ENCODE measurements around the gene FSIP1. TPM values are rescaled to one million over a fixed set of nuclear protein-coding genes. Genes with fewer than 3 reads are reported as not detected.

Gene FSIP1
- total RNA-seq, 2 donors from 2014 or later: 0.31 to 1.5 TPM

DNA sequence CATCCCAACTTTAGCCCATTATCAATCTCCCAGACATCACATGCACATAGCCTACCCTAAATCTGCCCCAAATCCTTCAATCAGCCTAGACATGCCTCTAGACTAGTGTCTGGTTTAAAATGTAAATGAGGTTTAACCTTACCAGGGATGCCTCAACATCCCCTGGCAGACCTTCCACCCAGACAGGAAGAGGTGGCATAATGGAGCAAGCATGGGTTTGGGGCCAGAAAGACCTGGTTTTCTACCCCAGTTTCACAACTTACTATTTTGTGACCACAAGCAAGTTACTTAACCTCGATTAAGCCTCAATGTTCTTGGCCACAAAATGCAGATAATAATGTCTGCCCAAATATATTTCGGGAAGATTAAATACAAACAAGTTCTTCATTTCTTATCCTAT is 230.1 kb downstream of the FSIP1 start:
- DNase-seq (ENCODE audit: low spot score) (no peak), ATAC-seq (no peak)
- Mint-ChIP-seq H3K4me3 (no peak overlapping the region), H3K27ac (no peak overlapping the region), H3K4me1 (ENCODE audit: low read depth in 2 of 2) (peaks cover 19 to 20% of the 10 kb centered on the region in 2 donors), H3K36me3 (no peaks in the 10 kb centered on the region), H3K27me3 (peaks cover 32 to 40% of the 10 kb centered on the region in 2 donors), H3K9me3 (no peaks in the 10 kb centered on the region)

DNA sequence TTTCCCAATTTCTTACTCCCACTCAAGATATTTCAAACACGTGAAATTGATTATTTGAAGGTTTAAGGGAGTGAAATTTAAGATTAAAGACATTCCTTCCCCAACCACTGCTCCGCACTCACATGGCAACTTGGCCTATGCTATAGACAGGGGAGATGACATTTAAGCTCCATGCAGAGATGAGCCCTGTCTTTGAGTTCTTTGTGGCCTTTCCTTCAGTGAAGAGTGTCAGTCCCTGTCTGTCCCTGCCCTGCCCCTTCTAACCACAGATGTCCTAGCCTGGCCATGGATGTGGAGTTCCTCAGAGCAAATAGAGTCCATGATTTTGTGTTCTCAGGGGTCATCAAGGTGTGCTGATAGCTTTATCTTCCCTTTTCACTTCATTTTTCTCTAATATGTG is 231.2 kb downstream of the FSIP1 start:
- Mint-ChIP-seq H3K27me3 (peaks cover 35 to 40% of the 10 kb centered on the region in 2 donors), H3K36me3 (no peaks in the 10 kb centered on the region), H3K4me3 (no peak overlapping the region), H3K9me3 (no peaks in the 10 kb centered on the region), H3K27ac (no peak overlapping the region), H3K4me1 (ENCODE audit: low read depth in 2 of 2) (peaks cover 19 to 20% of the 10 kb centered on the region in 2 donors)
- ATAC-seq (no peak), DNase-seq (ENCODE audit: low spot score) (no peak)

Other genes starting within 250 kb of the FSIP1 start
- gene THBS1, start 201.8 kb downstream of the FSIP1 start, total RNA-seq: under 1 TPM; 0.31 to 0.38 TPM
- under 1 TPM; 0.07 to 0.14 TPM for gene GPR176, start 137.4 kb upstream of the FSIP1 start, total RNA-seq
- gene EIF2AK4, start 151.3 kb upstream of the FSIP1 start, total RNA-seq: 10 to 100 TPM; 24.2 to 45.8 TPM